Parathyroid adenoma (tissue), 2 donors: ENCODE results near the gene INPP4A.

Experiments used
- H2AFZ ChIP-seq: fragments of 300-600 bp; sonication (generic); one replicate; pipeline ENCODE4 v1.7.0; 2017; ENCODE audit warnings: antibody characterized with exemption, mild to moderate bottlenecking
- H3K27ac ChIP-seq: fragments of 300-600 bp; sonication (generic); one replicate; pipeline ENCODE4 v1.7.0; 2017
- H3K27me3 ChIP-seq: fragments of 300-600 bp; sonication (generic); one replicate; pipeline ENCODE4 v1.7.0; 2017; ENCODE audit warnings: low read length; ENCODE audit not compliant: control insufficient read depth, insufficient read depth
- H3K36me3 ChIP-seq: fragments of 300-600 bp; sonication (generic); one replicate; pipeline ENCODE4 v1.7.0; 2017; ENCODE audit warnings: low read length; ENCODE audit not compliant: control insufficient read depth, insufficient read depth
- H3K4me1 ChIP-seq: fragments of 300-600 bp; sonication (generic); one replicate; pipeline ENCODE4 v1.7.0; 2017; ENCODE audit warnings: control low read depth
- H3K4me2 ChIP-seq: fragments of 300-600 bp; sonication (generic); one replicate; pipeline ENCODE4 v1.7.0; 2017; ENCODE audit warnings: low read length
- H3K4me3 ChIP-seq: fragments of 300-600 bp; sonication (generic); one replicate; pipeline ENCODE4 v1.7.0; 2017; ENCODE audit warnings: low read depth, low read length
- H3K79me2 ChIP-seq: fragments of 300-600 bp; sonication (generic); one replicate; pipeline ENCODE4 v1.7.0; 2017; ENCODE audit warnings: control low read depth
- H3K9ac ChIP-seq: fragments of 300-600 bp; sonication (generic); one replicate; pipeline ENCODE4 v1.7.0; 2017; ENCODE audit warnings: mild to moderate bottlenecking
- H3K9me3 ChIP-seq: fragments of 300-600 bp; sonication (generic); one replicate; pipeline ENCODE4 v1.7.0; 2017; ENCODE audit warnings: low read length; ENCODE audit not compliant: control insufficient read depth
- TF ChIP-seq, protein P1 (sequence below): fragments of 300-600 bp; sonication (generic); IDR thresholded peaks from one replicate; pipeline ENCODE4 v1.7.0; 2017; ENCODE audit warnings: antibody characterized with exemption, mild to moderate bottlenecking
- donor health status: primary hyperparathyroidism.

The INPP4A gene

DNA sequence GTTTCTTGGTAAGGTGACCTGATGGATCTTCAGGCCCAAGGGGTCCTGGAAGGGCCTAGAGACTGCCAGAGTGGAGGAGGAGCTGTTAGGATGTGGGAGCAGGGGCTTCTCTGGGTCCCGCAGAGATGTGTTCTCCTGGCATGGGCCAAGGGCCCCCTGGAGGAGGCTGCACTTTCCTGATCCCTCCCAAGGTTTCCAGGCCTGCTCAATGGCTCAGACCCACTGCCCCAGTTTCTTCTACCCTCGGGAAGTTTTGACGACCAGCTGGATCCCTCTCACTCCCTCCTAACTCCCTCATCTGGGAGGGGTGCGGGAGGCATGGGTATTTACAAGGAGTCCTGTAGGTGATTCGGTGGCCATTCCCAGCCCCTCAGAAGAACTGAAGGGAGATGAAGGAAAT is 127.6 kb downstream of the INPP4A start:
- Histone ChIP-seq H2AFZ (no peak overlapping the region), H3K27me3 (no peaks in the 10 kb centered on the region), H3K79me2 (no peaks in the 10 kb centered on the region), H3K27ac (no peak overlapping the region), H3K4me2 (no peak overlapping the region), H3K9me3 (no peaks in the 10 kb centered on the region), H3K9ac (no peak overlapping the region), H3K4me1 (no peaks in the 10 kb centered on the region), H3K36me3 (no peaks in the 10 kb centered on the region), H3K4me3 (no peak overlapping the region)
- TF ChIP-seq, protein P1, sequence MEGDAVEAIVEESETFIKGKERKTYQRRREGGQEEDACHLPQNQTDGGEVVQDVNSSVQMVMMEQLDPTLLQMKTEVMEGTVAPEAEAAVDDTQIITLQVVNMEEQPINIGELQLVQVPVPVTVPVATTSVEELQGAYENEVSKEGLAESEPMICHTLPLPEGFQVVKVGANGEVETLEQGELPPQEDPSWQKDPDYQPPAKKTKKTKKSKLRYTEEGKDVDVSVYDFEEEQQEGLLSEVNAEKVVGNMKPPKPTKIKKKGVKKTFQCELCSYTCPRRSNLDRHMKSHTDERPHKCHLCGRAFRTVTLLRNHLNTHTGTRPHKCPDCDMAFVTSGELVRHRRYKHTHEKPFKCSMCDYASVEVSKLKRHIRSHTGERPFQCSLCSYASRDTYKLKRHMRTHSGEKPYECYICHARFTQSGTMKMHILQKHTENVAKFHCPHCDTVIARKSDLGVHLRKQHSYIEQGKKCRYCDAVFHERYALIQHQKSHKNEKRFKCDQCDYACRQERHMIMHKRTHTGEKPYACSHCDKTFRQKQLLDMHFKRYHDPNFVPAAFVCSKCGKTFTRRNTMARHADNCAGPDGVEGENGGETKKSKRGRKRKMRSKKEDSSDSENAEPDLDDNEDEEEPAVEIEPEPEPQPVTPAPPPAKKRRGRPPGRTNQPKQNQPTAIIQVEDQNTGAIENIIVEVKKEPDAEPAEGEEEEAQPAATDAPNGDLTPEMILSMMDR = no peak

DNA sequence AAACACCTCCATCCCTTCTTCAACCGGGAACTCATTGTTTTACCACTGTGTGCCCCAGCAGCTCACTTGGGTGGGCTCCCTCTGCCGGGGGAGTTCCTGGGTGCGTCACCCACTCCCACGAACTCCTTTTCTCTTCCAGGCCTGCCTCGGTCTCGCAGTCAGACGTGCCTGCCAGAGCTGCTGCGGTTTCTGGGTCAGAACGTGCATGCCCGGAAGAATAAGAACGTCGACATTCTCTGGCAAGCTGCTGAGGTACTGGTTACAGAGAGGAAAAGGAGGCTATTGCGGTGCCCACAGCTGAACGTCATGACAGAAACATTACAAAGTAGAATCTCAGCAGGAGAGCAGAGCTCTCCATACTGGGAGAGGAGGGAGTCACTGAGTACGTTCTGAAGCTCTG is 128.0 kb downstream of the INPP4A start:
- H3K27ac ChIP-seq = no peak overlapping the region
- TF ChIP-seq, protein P1 = no peak
- H3K4me2 ChIP-seq = no peak overlapping the region
- H3K36me3 ChIP-seq = no peaks in the 10 kb centered on the region
- no peaks in the 10 kb centered on the region for H3K9me3 ChIP-seq
- H2AFZ ChIP-seq = no peak overlapping the region
- no peaks in the 10 kb centered on the region for H3K27me3 ChIP-seq
- H3K4me3 ChIP-seq = no peak overlapping the region
- no peaks in the 10 kb centered on the region for H3K79me2 ChIP-seq
- no peaks in the 10 kb centered on the region for H3K4me1 ChIP-seq
- no peak overlapping the region for H3K9ac ChIP-seq

DNA sequence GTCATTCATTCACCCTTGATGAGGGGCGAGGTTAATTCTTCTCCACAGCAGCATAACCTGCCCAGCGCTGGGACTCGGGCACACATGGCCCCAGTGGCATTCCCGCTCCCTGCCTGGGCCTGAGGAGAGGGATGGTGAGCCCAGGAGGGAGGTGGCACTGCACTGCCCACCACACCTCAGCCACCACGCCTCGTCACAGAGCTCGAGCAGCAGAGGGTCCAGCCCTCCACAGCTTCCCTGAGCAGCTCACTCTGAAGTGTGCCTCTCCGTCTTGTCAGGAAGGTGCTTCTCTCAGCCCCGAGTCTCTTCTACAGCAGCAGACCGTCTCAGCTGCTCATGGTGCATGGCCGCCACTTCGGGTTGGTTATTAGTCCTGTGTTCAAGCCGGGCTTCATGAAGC is 128.8 kb downstream of the INPP4A start:
- Histone ChIP-seq H3K79me2 (no peaks in the 10 kb centered on the region), H3K4me1 (no peaks in the 10 kb centered on the region), H3K27ac (no peak overlapping the region), H3K27me3 (no peaks in the 10 kb centered on the region), H3K9me3 (no peaks in the 10 kb centered on the region), H3K4me2 (no peak overlapping the region), H3K4me3 (no peak overlapping the region), H2AFZ (no peak overlapping the region), H3K9ac (no peak overlapping the region), H3K36me3 (no peaks in the 10 kb centered on the region)
- TF ChIP-seq, protein P1 = no peak

DNA sequence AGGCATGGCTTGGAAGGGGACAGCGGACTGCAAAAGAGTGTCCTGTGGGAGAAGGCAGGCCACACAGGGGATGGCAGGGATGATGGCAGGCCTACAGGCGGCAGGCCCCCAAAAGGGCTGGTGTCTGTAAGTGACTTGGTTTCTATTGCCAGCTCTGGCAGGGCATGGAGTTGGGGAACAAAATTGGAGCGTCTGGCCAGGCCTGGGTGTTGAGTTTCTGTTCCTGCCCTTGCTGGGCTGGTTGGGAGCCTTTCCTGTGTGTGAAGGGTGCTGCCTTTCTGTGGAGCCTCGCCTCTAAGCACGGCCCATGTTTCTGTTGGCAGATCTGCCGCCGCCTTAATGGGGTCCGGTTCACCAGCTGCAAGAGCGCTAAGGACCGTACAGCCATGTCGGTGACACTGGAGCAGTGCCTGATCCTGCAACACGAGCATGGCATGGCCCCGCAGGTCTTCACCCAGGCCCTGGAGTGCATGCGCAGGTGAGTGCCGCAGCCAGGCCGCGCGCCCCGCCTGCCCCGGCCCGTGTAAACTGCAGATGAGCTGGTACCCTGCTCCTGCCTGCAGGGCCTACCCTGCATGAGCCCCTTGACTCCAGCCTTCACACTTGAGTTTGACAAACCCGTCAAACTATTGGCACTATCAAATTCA is 132.1 kb downstream of the INPP4A start:
- no peaks in the 10 kb centered on the region for H3K4me1 ChIP-seq
- no peak overlapping the region for H3K9ac ChIP-seq
- H2AFZ ChIP-seq = no peak overlapping the region
- H3K27ac ChIP-seq = no peak overlapping the region
- H3K79me2 ChIP-seq = no peaks in the 10 kb centered on the region
- H3K36me3 ChIP-seq = no peaks in the 10 kb centered on the region
- H3K4me3 ChIP-seq = no peak overlapping the region
- no peaks in the 10 kb centered on the region for H3K27me3 ChIP-seq
- no peaks in the 10 kb centered on the region for H3K9me3 ChIP-seq
- TF ChIP-seq, protein P1 = no peak
- H3K4me2 ChIP-seq = no peak overlapping the region

DNA sequence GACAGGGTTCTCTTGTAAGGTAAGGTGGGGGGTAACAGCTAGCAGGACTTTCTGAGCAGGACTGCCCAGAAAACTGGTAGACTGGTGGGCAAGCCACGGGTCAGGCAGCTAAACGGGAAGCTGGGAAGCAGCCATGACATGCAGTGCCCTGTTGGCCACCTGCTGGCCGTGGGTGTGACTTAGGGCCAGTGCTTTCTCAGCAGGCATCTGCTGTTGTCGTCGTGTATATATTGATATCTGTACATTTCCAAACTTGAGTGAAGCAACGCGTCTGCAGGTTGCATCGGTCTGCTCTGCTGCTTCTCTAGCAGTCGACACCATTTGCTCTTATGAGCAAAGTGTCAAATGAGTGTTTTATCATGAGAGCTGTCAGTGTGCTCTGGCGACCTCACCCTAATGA is 132.7 kb downstream of the INPP4A start:
- Histone ChIP-seq H3K4me2 (no peak overlapping the region), H2AFZ (no peak overlapping the region), H3K9me3 (no peaks in the 10 kb centered on the region), H3K27ac (no peak overlapping the region), H3K79me2 (no peaks in the 10 kb centered on the region), H3K36me3 (no peaks in the 10 kb centered on the region), H3K4me1 (no peaks in the 10 kb centered on the region), H3K4me3 (no peak overlapping the region), H3K9ac (no peak overlapping the region), H3K27me3 (no peaks in the 10 kb centered on the region)
- TF ChIP-seq, protein P1 = no peak
